Thyroid gland (tissue), 4 donors: Measurements from ENCODE around the gene KRTAP12-2. TPM values are rescaled to one million over a fixed set of nuclear protein-coding genes. Genes with fewer than 3 reads are reported as not detected.

ENCODE experiments used
- DNase-seq, 2 donors: peaks; one replicate each; pipeline ENCODE4 v3.0.0-alpha.2; 2019
- H3K27ac ChIP-seq, 3 donors: fragments of 200-600 bp; sonication (generic); 1 replicate in 2 of 3; 2 replicates in 1 of 3; pipeline ENCODE4 v1.5.1; 2016 to 2019; ENCODE audit warnings: mild to moderate bottlenecking in 1 of 3, moderate library complexity in 1 of 3
- H3K27me3 ChIP-seq: fragments of 200-600 bp; sonication (generic); one replicate; pipeline ENCODE4 v1.5.1; 2019
- H3K36me3 ChIP-seq, 2 donors: fragments of 200-600 bp; sonication (generic); one replicate each; pipeline ENCODE4 v1.5.1; 2016 to 2019
- H3K4me1 ChIP-seq, 2 donors: fragments of 200-600 bp; sonication (generic); one replicate each; pipeline ENCODE4 v1.5.1; 2017 to 2019
- H3K4me3 ChIP-seq, 3 donors: fragments of 200-600 bp; sonication (generic); replicated peaks in 1 of 3; 1 replicate in 2 of 3; 2 replicates in 1 of 3; pipeline ENCODE4 v1.5.1; 2016; ENCODE audit warnings: mild to moderate bottlenecking in 1 of 3
- H3K9me3 ChIP-seq: fragments of 200-600 bp; sonication (generic); one replicate; pipeline ENCODE4 v1.5.1; 2017
- POLR2A ChIP-seq, 2 donors: fragments of 450-650 bp; IDR thresholded peaks; one replicate each; pipeline ENCODE4 v1.6.1; 2017; ENCODE audit warnings: antibody characterized with exemption in 2 of 2, mild to moderate bottlenecking in 2 of 2, moderate library complexity in 1 of 2
- WGBS, 2 donors: methylation state at CpG; one replicate each; pipeline ENCODE4 v1.1.5; 2017; 5-methylcytosine and 5-hydroxymethylcytosine counted together
- intact Hi-C: fragments of 100-400 bp; cut with DNase I; formaldehyde crosslinking; loops from one replicate; pipeline ENCODE4 v1.15.1; 2023
- total RNA-seq, 4 donors: library from RNA; depleted of rRNA; stranded (reverse); fragments of >200 nt; gene quantifications; one replicate each; pipeline ENCODE4 v1.2.3, GENCODE V29; 2016
- TF ChIP-seq, protein P1 (sequence below), 6 experiments: fragments of 200-600 bp in 3 of 6; fragments of 450-650 bp in 3 of 6; sonication (generic) in 3 of 6; IDR thresholded peaks; one replicate each; pipeline ENCODE4 v1.5.1; 2016 to 2019; ENCODE audit warnings: antibody characterized with exemption in 6 of 6, mild to moderate bottlenecking in 2 of 6, inconsistent platforms in 1 of 6, moderate library complexity in 1 of 6

Gene KRTAP12-2
- total RNA-seq, 4 donors from 2014 or later = 0.89 TPM; not detected in 3

DNA sequence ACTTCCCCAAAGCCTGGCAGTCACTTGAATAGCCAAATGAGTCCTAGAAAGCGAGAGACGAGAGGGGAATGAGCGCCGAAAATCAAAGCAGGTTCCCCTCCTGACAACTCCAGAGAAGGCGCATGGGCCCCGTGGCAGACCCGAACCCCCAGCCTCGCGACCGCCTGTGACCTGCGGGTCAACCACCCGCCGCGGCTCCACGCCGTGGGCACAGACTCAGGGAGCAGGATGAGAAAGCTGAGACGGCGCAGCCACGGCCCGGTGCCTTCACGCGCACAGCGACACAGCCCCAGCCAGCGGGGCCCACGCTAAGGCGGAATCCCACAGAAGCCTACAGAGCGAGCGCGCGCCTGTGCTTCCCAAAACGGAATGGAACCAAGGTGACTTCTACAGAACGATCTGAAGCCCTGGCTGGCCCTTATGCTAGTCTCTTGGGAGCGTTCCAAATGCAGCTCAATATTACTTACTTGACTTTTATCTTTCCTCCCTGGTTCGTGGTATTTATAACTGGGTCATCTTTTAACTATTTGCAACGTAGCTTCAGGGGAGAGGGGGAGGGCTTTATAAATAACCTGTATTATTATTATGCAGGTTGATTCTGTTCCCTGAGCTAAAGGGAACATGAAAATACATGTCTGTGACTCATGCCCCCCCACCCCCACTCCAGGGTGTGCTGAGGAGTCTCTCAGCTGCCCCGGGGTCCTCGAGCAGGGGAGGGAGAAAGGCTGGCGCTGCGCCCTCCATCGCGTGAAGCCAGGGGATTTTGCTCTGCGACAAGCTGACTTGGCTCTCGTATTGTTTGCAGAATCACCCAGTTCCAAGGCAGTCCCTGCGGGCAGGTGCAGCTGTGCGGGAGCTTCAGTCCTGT is 42.9 kb upstream of the KRTAP12-2 start:
- H3K27ac ChIP-seq = no peak overlapping the region
- peaks cover 9% of the 10 kb centered on the region for H3K27me3 ChIP-seq
- intact Hi-C loops = no loop called here
- H3K9me3 ChIP-seq = no peaks in the 10 kb centered on the region
- 10 to 13% methylated on average over 29 to 32 of the region's 45 CpGs for WGBS, 2 donors
- peaks cover 16 to 59% of the 10 kb centered on the region in 2 donors for H3K4me1 ChIP-seq
- no peak overlapping the region for H3K4me3 ChIP-seq
- TF ChIP-seq, protein P1, sequence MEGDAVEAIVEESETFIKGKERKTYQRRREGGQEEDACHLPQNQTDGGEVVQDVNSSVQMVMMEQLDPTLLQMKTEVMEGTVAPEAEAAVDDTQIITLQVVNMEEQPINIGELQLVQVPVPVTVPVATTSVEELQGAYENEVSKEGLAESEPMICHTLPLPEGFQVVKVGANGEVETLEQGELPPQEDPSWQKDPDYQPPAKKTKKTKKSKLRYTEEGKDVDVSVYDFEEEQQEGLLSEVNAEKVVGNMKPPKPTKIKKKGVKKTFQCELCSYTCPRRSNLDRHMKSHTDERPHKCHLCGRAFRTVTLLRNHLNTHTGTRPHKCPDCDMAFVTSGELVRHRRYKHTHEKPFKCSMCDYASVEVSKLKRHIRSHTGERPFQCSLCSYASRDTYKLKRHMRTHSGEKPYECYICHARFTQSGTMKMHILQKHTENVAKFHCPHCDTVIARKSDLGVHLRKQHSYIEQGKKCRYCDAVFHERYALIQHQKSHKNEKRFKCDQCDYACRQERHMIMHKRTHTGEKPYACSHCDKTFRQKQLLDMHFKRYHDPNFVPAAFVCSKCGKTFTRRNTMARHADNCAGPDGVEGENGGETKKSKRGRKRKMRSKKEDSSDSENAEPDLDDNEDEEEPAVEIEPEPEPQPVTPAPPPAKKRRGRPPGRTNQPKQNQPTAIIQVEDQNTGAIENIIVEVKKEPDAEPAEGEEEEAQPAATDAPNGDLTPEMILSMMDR (IDR thresholded peaks at IDR 0.05) = no peak
- TF ChIP-seq POLR2A (IDR thresholded peaks at IDR 0.05) = no peak
- H3K36me3 ChIP-seq = no peaks in the 10 kb centered on the region
- DNase-seq = peak; percentile 20 to 26

DNA sequence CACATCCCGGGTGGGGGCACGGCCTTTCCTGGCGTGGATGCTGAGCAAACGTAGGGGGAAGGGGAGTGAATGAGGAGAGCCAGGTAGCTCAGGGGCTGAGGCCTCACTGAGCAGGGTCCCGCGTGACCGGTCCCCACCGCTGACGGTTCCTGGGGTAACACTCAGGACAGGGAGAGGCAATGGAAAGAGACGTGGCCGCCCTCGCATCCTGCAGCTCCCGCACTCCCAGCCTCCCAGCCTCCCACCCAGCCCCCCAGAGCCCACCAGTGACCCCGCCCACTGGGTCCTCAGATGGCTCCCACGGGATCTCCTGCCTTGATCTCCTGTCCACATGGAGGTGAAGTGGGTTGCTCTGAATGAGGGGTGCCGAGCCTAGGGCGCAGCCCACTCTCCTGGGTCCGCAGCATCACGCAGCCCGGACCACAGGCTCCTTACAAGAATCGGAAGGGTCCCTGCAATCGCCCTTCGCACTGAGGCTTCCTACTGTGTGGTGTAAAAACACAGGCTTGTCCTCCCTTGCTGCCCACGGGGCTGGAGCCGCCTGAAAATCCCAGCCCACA is 42.2 kb upstream of the KRTAP12-2 start:
- no peak for DNase-seq
- intact Hi-C loops = no loop called here
- TF ChIP-seq POLR2A (IDR thresholded peaks at IDR 0.05) = no peak
- TF ChIP-seq, protein P1 (IDR thresholded peaks at IDR 0.05) = no peak
- peaks cover 16 to 59% of the 10 kb centered on the region in 2 donors for H3K4me1 ChIP-seq
- 21 to 26% methylated on average over 13 to 20 of the region's 25 CpGs for WGBS, 2 donors
- no peaks in the 10 kb centered on the region for H3K36me3 ChIP-seq
- H3K27ac ChIP-seq = no peak overlapping the region
- no peaks in the 10 kb centered on the region for H3K9me3 ChIP-seq
- H3K27me3 ChIP-seq = peaks cover 9% of the 10 kb centered on the region
- no peak overlapping the region for H3K4me3 ChIP-seq

DNA sequence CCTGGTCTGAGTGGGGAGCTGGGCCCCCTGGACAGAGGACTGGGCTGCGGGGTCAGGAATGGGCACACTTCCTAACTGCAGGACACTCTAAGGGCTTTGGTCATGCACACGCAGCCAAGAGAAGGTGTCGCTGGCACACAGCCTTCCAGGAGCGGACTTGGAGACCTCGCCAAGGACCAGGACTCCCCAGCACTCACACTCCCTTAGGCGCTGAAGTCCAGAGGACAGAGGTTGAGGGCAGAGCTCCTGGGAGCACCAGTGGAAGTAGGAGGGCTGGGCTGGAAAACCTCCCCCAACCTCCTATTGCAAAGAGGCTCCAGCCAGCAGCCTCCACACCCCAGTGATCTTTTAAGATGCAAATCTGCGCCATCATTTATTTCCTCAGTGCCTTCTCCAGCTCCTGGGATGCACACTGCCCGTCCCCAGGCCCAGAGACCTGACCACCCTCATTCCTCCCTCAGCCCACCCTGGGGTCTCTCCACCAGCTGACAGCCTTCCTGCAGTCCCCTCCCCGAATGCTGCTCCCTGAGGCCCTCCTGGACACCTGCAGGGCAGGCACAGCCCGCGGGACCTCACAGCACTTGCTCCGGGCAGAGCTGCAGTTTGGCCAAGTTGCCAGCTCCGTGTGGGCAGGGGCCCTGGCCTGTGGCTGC is 41.6 kb upstream of the KRTAP12-2 start:
- intact Hi-C loops = no loop called here
- Histone ChIP-seq H3K27ac (no peak overlapping the region), H3K4me1 (peaks cover 16 to 59% of the 10 kb centered on the region in 2 donors), H3K36me3 (no peaks in the 10 kb centered on the region), H3K4me3 (no peak overlapping the region), H3K9me3 (no peaks in the 10 kb centered on the region), H3K27me3 (peaks cover 9% of the 10 kb centered on the region)
- 0 to 16% methylated on average over 4 to 8 of the region's 13 CpGs for WGBS, 2 donors
- DNase-seq = peak; percentile 62 to 73
- TF ChIP-seq POLR2A (IDR thresholded peaks at IDR 0.05) = no peak
- TF ChIP-seq, protein P1 (IDR thresholded peaks at IDR 0.05) = no peak

- TF ChIP-seq POLR2A (IDR thresholded peaks at IDR 0.05) = no peak
- TF ChIP-seq, protein P1 (IDR thresholded peaks at IDR 0.05) = no peak
- H3K36me3 ChIP-seq = no peaks in the 10 kb centered on the region
- peaks cover 9% of the 10 kb centered on the region for H3K27me3 ChIP-seq
- intact Hi-C loops = no loop called here
- no peak for DNase-seq
- no peaks in the 10 kb centered on the region for H3K9me3 ChIP-seq
- H3K4me1 ChIP-seq = peaks cover 10 to 47% of the 10 kb centered on the region in 2 donors
- no peak overlapping the region for H3K4me3 ChIP-seq
- no peak overlapping the region for H3K27ac ChIP-seq
- 26 to 38% methylated on average over 20 to 23 of the region's 46 CpGs for WGBS, 2 donors
Measured at GRCh38 chr21:44706706-44707581, 40.2 kb upstream of the KRTAP12-2 start.
